Muscle layer of duodenum (tissue), 2 donors: ENCODE measurements around the gene UBTD1.
A peak's percentile ranks its signal among the peaks of the same experiment; 100 is the strongest.

Source experiments
- H3K27ac ChIP-seq: one replicate; pipeline ENCODE4 v1.7.0; 2013; ENCODE audit warnings: mild to moderate bottlenecking, low read length
- H3K27me3 ChIP-seq: one replicate; pipeline ENCODE4 v1.7.0; 2013; ENCODE audit warnings: low read depth, mild to moderate bottlenecking, control low read depth, low read length
- H3K36me3 ChIP-seq, 2 donors: one replicate each; pipeline ENCODE4 v1.7.0; 2013; ENCODE audit warnings: low read length in 2 of 2, control low read depth in 1 of 2, mild to moderate bottlenecking in 1 of 2; ENCODE audit not compliant: insufficient read depth in 2 of 2, control insufficient read depth in 1 of 2
- H3K4me1 ChIP-seq, 2 donors: one replicate each; pipeline ENCODE4 v1.7.0; 2013; ENCODE audit warnings: low read length in 2 of 2, mild to moderate bottlenecking in 2 of 2, control low read depth in 1 of 2, moderate library complexity in 1 of 2; ENCODE audit not compliant: insufficient read depth in 2 of 2, control insufficient read depth in 1 of 2
- H3K4me3 ChIP-seq, 2 donors: one replicate each; pipeline ENCODE4 v1.7.0; 2013; ENCODE audit warnings: low read length in 2 of 2, low read depth in 1 of 2, mild to moderate bottlenecking in 1 of 2
- H3K9me3 ChIP-seq, 2 donors: one replicate each; pipeline ENCODE4 v1.7.0; 2013; ENCODE audit warnings: low read length in 2 of 2, control low read depth in 1 of 2, mild to moderate bottlenecking in 1 of 2; ENCODE audit not compliant: control insufficient read depth in 1 of 2
- donor health status: healthy.

The UBTD1 gene

GRCh38 chr10:97596101-97597082 is 97.7 kb downstream of the UBTD1 start:
- H3K9me3 ChIP-seq: no peaks in the 10 kb centered on the region
- H3K36me3 ChIP-seq: no peaks in the 10 kb centered on the region
- no peak overlapping the region for H3K4me3 ChIP-seq
- H3K4me1 ChIP-seq: peaks cover 0 to 8% of the 10 kb centered on the region in 2 donors
- peak overlapping the region; percentile 79 for H3K27ac ChIP-seq
- no peaks in the 10 kb centered on the region for H3K27me3 ChIP-seq

GRCh38 chr10:97597778-97598177 is 99.1 kb downstream of the UBTD1 start:
- no peaks in the 10 kb centered on the region for H3K9me3 ChIP-seq
- H3K4me3 ChIP-seq: no peak overlapping the region
- H3K27ac ChIP-seq: no peak overlapping the region
- no peaks in the 10 kb centered on the region for H3K27me3 ChIP-seq
- no peaks in the 10 kb centered on the region for H3K36me3 ChIP-seq
- H3K4me1 ChIP-seq: peaks cover 0 to 8% of the 10 kb centered on the region in 2 donors

GRCh38 chr10:97598407-97599271 is 99.9 kb downstream of the UBTD1 start:
- Histone ChIP-seq H3K27me3 (no peaks in the 10 kb centered on the region), H3K36me3 (no peaks in the 10 kb centered on the region), H3K4me3 (no peak overlapping the region), H3K4me1 (peaks cover 0 to 8% of the 10 kb centered on the region in 2 donors), H3K9me3 (no peaks in the 10 kb centered on the region), H3K27ac (no peak overlapping the region)

- Histone ChIP-seq H3K9me3 (no peaks in the 10 kb centered on the region), H3K4me1 (peaks cover 0 to 8% of the 10 kb centered on the region in 2 donors), H3K27me3 (no peaks in the 10 kb centered on the region), H3K27ac (no peak overlapping the region), H3K36me3 (no peaks in the 10 kb centered on the region), H3K4me3 (no peak overlapping the region)
These were observed 100.5 kb downstream of the UBTD1 start for GRCh38 chr10:97599272-97599619.

GRCh38 chr10:97600616-97601015 is 101.9 kb downstream of the UBTD1 start:
- no peak overlapping the region for H3K4me3 ChIP-seq
- H3K9me3 ChIP-seq: no peaks in the 10 kb centered on the region
- no peak overlapping the region for H3K27ac ChIP-seq

GRCh38 chr10:97601268-97602215 is 102.8 kb downstream of the UBTD1 start:
- no peaks in the 10 kb centered on the region for H3K36me3 ChIP-seq
- no peaks in the 10 kb centered on the region for H3K27me3 ChIP-seq
- H3K4me3 ChIP-seq: no peak overlapping the region
- no peak overlapping the region for H3K27ac ChIP-seq
- H3K4me1 ChIP-seq: peaks cover 0 to 3% of the 10 kb centered on the region in 2 donors
- no peaks in the 10 kb centered on the region for H3K9me3 ChIP-seq

More at GRCh38 chr10:97600616-97601015, 101.9 kb downstream of the UBTD1 start:
- H3K4me1 ChIP-seq: peaks cover 0 to 8% of the 10 kb centered on the region in 2 donors
- no peaks in the 10 kb centered on the region for H3K36me3 ChIP-seq
- H3K27me3 ChIP-seq: no peaks in the 10 kb centered on the region

GRCh38 chr10:97607095-97607636 is 108.4 kb downstream of the UBTD1 start:
- no peak overlapping the region for H3K4me3 ChIP-seq
- H3K36me3 ChIP-seq: no peaks in the 10 kb centered on the region
- no peaks in the 10 kb centered on the region for H3K27me3 ChIP-seq
- no peak overlapping the region for H3K27ac ChIP-seq
- H3K4me1 ChIP-seq: no peaks in the 10 kb centered on the region
- H3K9me3 ChIP-seq: no peaks in the 10 kb centered on the region

- H3K4me1 ChIP-seq: no peaks in the 10 kb centered on the region
- no peaks in the 10 kb centered on the region for H3K36me3 ChIP-seq
- no peak overlapping the region for H3K4me3 ChIP-seq
- H3K9me3 ChIP-seq: no peaks in the 10 kb centered on the region
- H3K27me3 ChIP-seq: no peaks in the 10 kb centered on the region
- H3K27ac ChIP-seq: no peak overlapping the region
These were observed 110.4 kb downstream of the UBTD1 start for GRCh38 chr10:97608991-97609561.

- H3K27ac ChIP-seq: no peak overlapping the region
- peaks cover 0 to 7% of the 10 kb centered on the region in 2 donors for H3K36me3 ChIP-seq
- H3K9me3 ChIP-seq: no peaks in the 10 kb centered on the region
- H3K4me3 ChIP-seq: no peak overlapping the region
- H3K4me1 ChIP-seq: no peaks in the 10 kb centered on the region
- H3K27me3 ChIP-seq: no peaks in the 10 kb centered on the region
These were observed 112.7 kb downstream of the UBTD1 start for GRCh38 chr10:97611473-97611872.

- Histone ChIP-seq H3K4me1 (no peaks in the 10 kb centered on the region), H3K4me3 (no peak overlapping the region), H3K27ac (no peak overlapping the region), H3K9me3 (no peaks in the 10 kb centered on the region), H3K36me3 (peaks cover 0 to 7% of the 10 kb centered on the region in 2 donors), H3K27me3 (no peaks in the 10 kb centered on the region)
These were observed 113.7 kb downstream of the UBTD1 start for GRCh38 chr10:97612386-97612785.
